ENCODE results near the gene EFEMP2.
"Not testable (repeated sequence)": the region's sequence is repeated elsewhere in the genome, so short reads cannot be mapped to it uniquely, and the experiment has no call there.

GRCh38 chr11:65832231-65832630, 40.4 kb downstream of the EFEMP2 start:
- TF ChIP-seq CTCF (IDR thresholded peaks at IDR 0.05); ZFX (IDR thresholded peaks at IDR 0.05; ENCODE audit: borderline replicate concordance): not testable (repeated sequence)

Data from 22Rv1 (cell line).